ENCODE data around the gene MEIOB. TPM values are rescaled to one million over a fixed set of nuclear protein-coding genes. Genes with fewer than 3 reads are reported as not detected.

Gene MEIOB
- total RNA-seq, 1 donor from 2014 or later = not detected

- H3K27ac ChIP-seq (replicated peaks) = no peak overlapping the region
- DNase-seq = no peak
- no peaks in the 10 kb centered on the region for H3K27me3 ChIP-seq (ENCODE audit: low read depth)
- peaks cover 62% of the 10 kb centered on the region for H3K4me1 ChIP-seq
- H3K9me3 ChIP-seq (replicated peaks) = no peaks in the 10 kb centered on the region
- H3K4me3 ChIP-seq = peak overlapping the region; percentile 99
- peaks cover 13% of the 10 kb centered on the region for H3K36me3 ChIP-seq
- TF ChIP-seq CTCF (IDR thresholded peaks at IDR 0.05; ENCODE audit: borderline replicate concordance) = no peak
- intact Hi-C loops (cut with micrococcal nuclease) = no loop called here
These were observed 43.1 kb downstream of the MEIOB start for GRCh38 chr16:1828645-1829410.

DNA sequence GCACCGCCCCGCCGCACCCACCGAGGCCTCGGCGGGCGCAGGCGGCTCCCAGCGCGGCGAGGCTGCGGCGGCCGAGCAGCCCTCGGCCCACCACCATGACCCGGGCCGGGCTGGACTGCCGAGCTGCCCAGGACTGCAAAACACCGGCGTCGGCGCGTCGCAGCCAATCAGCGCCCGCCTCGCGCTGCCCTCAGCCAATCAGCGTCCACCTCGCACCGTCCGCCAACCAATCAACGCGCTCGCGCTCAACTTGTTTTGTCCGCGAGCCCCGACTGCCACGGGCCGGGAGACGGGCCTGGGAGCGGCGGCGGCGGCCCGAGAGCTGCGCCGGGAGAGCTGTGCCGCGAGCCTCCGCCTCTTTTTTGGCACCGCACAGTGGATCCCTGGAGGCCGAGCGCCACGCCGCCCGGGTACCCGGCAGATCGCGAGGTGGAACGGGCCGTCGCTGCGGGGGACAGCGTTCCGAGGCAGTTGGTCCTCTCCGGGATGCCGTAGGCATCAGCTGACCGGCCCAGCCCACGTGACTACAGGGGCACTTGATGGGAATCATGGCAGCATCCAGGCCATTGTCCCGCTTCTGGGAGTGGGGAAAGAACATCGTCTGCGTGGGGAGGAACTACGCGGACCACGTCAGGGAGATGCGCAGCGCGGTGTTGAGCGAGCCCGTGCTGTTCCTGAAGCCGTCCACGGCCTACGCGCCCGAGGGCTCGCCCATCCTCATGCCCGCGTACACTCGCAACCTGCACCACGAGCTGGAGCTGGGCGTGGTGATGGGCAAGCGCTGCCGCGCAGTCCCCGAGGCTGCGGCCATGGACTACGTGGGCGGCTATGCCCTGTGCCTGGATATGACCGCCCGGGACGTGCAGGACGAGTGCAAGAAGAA is 45.0 kb downstream of the MEIOB start, which contains the start of the genes FAHD1 and HAGH:
Gene FAHD1, plus strand, starts transcription at position 516 of the 883 bp plus-strand sequence. Its CDS starts 33 bp downstream, at position 549.
Gene HAGH, minus strand, starts transcription at position 135 of the 883 bp plus-strand sequence. Its CDS starts 38 bp downstream, at position 97.
- intact Hi-C loops (cut with micrococcal nuclease) = no loop called here
- H3K4me1 ChIP-seq = peaks cover 69% of the 10 kb centered on the region

DNA sequence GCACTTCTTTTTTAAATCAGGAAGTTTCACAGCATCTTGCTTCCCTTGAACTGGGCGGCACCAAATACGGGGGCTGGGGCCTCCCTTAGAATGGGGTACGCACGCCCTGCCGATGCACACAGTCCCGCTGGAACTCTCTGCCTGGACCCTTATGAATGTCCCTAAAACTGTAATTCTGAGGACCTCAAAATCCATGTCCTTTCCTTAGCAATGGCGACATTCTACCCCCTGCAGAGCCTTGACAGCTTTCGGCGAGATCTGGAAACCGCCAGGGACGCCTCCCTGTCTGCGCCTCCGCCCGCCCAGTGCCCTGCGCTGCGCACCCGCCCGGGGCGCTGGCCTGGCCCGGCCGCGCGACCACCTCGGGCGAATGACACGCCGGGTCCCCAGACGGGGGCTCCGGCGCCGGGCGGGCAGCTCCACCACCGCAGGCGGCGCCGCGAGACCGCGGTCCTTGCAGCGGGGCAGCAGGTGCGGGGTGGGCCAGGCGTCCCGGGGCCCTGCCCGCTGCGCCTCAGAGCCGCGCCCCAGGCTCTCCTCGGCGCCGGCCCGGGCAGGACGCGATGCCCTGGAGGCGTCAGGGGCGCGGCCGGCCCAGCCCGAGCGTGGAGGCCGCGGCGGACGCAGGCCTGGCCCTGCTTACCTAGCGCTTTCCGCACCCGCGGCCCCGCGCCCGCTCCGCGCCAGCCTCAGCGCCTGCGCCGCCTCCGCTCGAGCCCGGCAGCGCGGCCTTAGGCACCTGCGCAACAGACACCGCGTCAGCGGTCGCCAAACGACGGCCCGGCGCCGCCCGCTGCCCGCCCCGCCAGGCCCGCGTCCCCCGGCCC is 45.9 kb downstream of the MEIOB start:
- peak; percentile 54 for DNase-seq
- Histone ChIP-seq H3K27me3 (ENCODE audit: low read depth) (no peaks in the 10 kb centered on the region), H3K36me3 (peaks cover 31% of the 10 kb centered on the region), H3K4me3 (peak overlapping the region; percentile 99), H3K9me3 (replicated peaks) (no peaks in the 10 kb centered on the region), H3K27ac (replicated peaks) (peak overlapping the region; percentile 98), H3K4me1 (peaks cover 69% of the 10 kb centered on the region)
- intact Hi-C loops (cut with micrococcal nuclease) = no loop called here
- TF ChIP-seq CTCF (IDR thresholded peaks at IDR 0.05; ENCODE audit: borderline replicate concordance) = peak; percentile 12

More for the DNA sequence above, 45.0 kb downstream of the MEIOB start, which contains the start of the genes FAHD1 and HAGH:
- H3K36me3 ChIP-seq = peaks cover 23% of the 10 kb centered on the region
- H3K27me3 ChIP-seq (ENCODE audit: low read depth) = no peaks in the 10 kb centered on the region
- H3K4me3 ChIP-seq = peak within 1 kb of the TSS; percentile 99
- H3K9me3 ChIP-seq (replicated peaks) = no peaks in the 10 kb centered on the region
- DNase-seq = peak; percentile 94
- peak within 1 kb of the TSS; percentile 98 for H3K27ac ChIP-seq (replicated peaks)
- no peak for TF ChIP-seq CTCF (IDR thresholded peaks at IDR 0.05; ENCODE audit: borderline replicate concordance)

DNA sequence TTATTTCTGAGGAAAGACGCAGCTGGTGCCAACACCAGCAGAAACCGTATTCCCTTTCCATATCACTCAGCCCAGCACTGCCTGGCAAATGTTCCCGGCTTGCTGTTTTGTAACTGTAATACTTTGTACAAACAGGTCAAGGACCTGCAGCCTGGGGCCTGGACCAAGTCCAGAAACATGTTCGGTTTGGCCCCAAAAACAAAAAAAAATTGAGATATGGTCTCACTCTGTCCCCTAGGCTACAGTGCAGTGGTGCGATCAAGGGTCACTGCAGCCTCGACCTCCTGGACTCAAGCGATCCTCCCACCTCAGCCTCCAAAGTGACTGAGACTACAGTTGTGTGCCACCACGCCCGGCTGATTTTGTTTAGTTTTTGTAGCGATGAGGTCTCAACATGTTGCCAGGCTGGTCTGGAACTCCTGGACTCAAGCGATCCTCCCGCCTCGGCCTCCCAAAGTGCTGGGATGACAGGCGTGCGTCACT is 46.5 kb downstream of the MEIOB start:
- Histone ChIP-seq H3K4me3 (peak overlapping the region; percentile 99), H3K27me3 (ENCODE audit: low read depth) (no peaks in the 10 kb centered on the region), H3K27ac (replicated peaks) (peak overlapping the region; percentile 98), H3K36me3 (peaks cover 35% of the 10 kb centered on the region), H3K9me3 (replicated peaks) (no peaks in the 10 kb centered on the region), H3K4me1 (peaks cover 66% of the 10 kb centered on the region)
- intact Hi-C loops (cut with micrococcal nuclease) = no loop called here
- DNase-seq = no peak
- no peak for TF ChIP-seq CTCF (IDR thresholded peaks at IDR 0.05; ENCODE audit: borderline replicate concordance)
